ENCODE data around the gene SSBP3.
A peak's percentile ranks its signal among the peaks of the same experiment; 100 is the strongest.
"Not testable (repeated sequence)": the region's sequence is repeated elsewhere in the genome, so short reads cannot be mapped to it uniquely, and the experiment has no call there.

SSBP3 gene

GRCh38 chr1:54406339-54407153 is at the start of gene SSBP3:
Gene SSBP3 (minus strand): TSS chr1:54406394.
- DNase-seq: peak; percentile 69

GRCh38 chr1:54453509-54453908 is 47.3 kb upstream of the SSBP3 start:
- no peak for DNase-seq

GRCh38 chr1:54453022-54453421 is 46.8 kb upstream of the SSBP3 start:
- no peak for DNase-seq

GRCh38 chr1:54449431-54449830 is 43.2 kb upstream of the SSBP3 start:
- not testable (repeated sequence) for DNase-seq

- DNase-seq: not testable (repeated sequence)
Measured at GRCh38 chr1:54448801-54449200, 42.6 kb upstream of the SSBP3 start.

GRCh38 chr1:54447081-54447480 is 40.9 kb upstream of the SSBP3 start:
- not testable (repeated sequence) for DNase-seq

- DNase-seq: no peak
Measured at GRCh38 chr1:54442185-54442584, 36.0 kb upstream of the SSBP3 start.

- no peak for DNase-seq
Measured at GRCh38 chr1:54439550-54440223, 33.5 kb upstream of the SSBP3 start.

- DNase-seq: no peak
Measured at GRCh38 chr1:54437783-54438182, 31.6 kb upstream of the SSBP3 start.

GRCh38 chr1:54436826-54437225 is 30.6 kb upstream of the SSBP3 start:
- DNase-seq: no peak

GRCh38 chr1:54429838-54430237 is 23.6 kb upstream of the SSBP3 start:
- DNase-seq: no peak

- no peak for DNase-seq
Measured at GRCh38 chr1:54428837-54429518, 22.8 kb upstream of the SSBP3 start.

GRCh38 chr1:54425152-54425584 is 19.0 kb upstream of the SSBP3 start:
- DNase-seq: no peak

- no peak for DNase-seq
Measured at GRCh38 chr1:54424398-54424797, 18.2 kb upstream of the SSBP3 start.

- no peak for DNase-seq
Measured at GRCh38 chr1:54421101-54421504, 14.9 kb upstream of the SSBP3 start.

- not testable (repeated sequence) for DNase-seq
Measured at GRCh38 chr1:54418598-54418997, 12.4 kb upstream of the SSBP3 start.

GRCh38 chr1:54417123-54417522 is 10.9 kb upstream of the SSBP3 start:
- DNase-seq: no peak

- DNase-seq: no peak
Measured at GRCh38 chr1:54416435-54416834, 10.2 kb upstream of the SSBP3 start.

GRCh38 chr1:54415991-54416390 is 9.8 kb upstream of the SSBP3 start:
- no peak for DNase-seq

- no peak for DNase-seq
Measured at GRCh38 chr1:54415533-54415932, 9.3 kb upstream of the SSBP3 start.

- no peak for DNase-seq
Measured at GRCh38 chr1:54413732-54414131, 7.5 kb upstream of the SSBP3 start.

GRCh38 chr1:54413295-54413694 is 7.1 kb upstream of the SSBP3 start:
- no peak for DNase-seq

- DNase-seq: no peak
Measured at GRCh38 chr1:54410359-54410758, 4.2 kb upstream of the SSBP3 start.
